Type B pancreatic cell (in vitro differentiated cells): ENCODE measurements around the gene C12orf57. TPM values are rescaled to one million over a fixed set of nuclear protein-coding genes. Genes with fewer than 3 reads are reported as not detected.

Experiments used
- DNase-seq: peaks from one replicate; pipeline ENCODE4 v3.0.0; 2021; ENCODE audit warnings: mixed read lengths; ENCODE audit not compliant: unreplicated experiment; ENCODE audit errors: extremely low spot score
- H3K27ac Mint-ChIP-seq: 2 replicates; pipeline ENCODE4 v1.8.0; 2021; ENCODE audit warnings: mild to moderate bottlenecking, mixed read lengths
- H3K27me3 Mint-ChIP-seq: 2 replicates; pipeline ENCODE4 v1.8.0; 2021; ENCODE audit warnings: mixed read lengths
- H3K36me3 Mint-ChIP-seq: 2 replicates; pipeline ENCODE4 v1.8.0; 2021; ENCODE audit warnings: mixed read lengths
- H3K4me1 Mint-ChIP-seq: one replicate; pipeline ENCODE4 v1.8.0; 2021; ENCODE audit warnings: mixed read lengths; ENCODE audit not compliant: unreplicated experiment
- H3K4me3 Mint-ChIP-seq: 2 replicates; pipeline ENCODE4 v1.8.0; 2021; ENCODE audit warnings: mild to moderate bottlenecking, mixed read lengths
- H3K9me3 Mint-ChIP-seq: 2 replicates; pipeline ENCODE4 v1.8.0; 2021; ENCODE audit warnings: mixed read lengths
- total RNA-seq: library from RNA; stranded (reverse); gene quantifications from 2 replicates; pipeline ENCODE4 v1.2.1, GENCODE V29; 2021; ENCODE audit warnings: low replicate concordance
- TF ChIP-seq, protein P1 (sequence below): fragments of 200-600 bp; sonication (generic); conservative IDR thresholded peaks from 2 replicates; pipeline ENCODE4 v1.5.0; 2021; ENCODE audit warnings: antibody characterized with exemption, mild to moderate bottlenecking

Gene C12orf57
- total RNA-seq, 1 donor from 2014 or later = 220 TPM

DNA sequence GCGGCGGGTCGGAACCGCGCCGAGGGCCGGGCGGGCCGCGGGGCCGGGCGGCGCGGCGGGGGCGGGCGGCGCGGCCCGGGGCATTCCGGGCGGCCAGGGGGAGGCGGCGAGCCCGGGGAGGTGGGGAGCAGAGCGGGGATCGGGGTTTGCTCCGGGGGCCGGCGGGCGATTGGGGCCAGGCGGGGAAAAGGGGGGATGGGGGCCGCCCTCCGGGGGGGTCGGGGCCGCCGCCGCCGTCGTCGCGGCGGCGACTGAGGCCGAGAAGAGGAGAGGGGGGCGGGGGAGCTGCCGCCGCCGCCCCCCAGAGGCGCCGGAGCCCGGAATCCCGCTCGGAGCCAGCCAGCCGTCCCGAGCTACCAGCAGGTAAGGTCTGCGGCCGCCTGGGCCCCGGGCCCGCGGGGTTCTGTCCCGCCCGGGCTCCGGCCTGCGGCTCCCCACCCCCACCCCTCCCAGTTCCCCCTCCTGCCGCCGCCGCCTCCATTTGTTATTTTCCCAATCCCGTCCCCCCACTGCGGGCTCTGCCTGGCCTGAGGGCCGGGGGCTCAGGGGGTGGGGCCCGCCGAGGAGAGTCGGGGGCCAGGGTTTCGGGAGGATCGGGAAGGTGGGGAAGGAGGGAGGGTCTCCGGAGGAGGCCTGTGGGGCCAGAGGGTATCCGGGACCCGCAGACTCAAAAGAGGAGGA lies 15.7 kb upstream of the C12orf57 start:
- TF ChIP-seq, protein P1, sequence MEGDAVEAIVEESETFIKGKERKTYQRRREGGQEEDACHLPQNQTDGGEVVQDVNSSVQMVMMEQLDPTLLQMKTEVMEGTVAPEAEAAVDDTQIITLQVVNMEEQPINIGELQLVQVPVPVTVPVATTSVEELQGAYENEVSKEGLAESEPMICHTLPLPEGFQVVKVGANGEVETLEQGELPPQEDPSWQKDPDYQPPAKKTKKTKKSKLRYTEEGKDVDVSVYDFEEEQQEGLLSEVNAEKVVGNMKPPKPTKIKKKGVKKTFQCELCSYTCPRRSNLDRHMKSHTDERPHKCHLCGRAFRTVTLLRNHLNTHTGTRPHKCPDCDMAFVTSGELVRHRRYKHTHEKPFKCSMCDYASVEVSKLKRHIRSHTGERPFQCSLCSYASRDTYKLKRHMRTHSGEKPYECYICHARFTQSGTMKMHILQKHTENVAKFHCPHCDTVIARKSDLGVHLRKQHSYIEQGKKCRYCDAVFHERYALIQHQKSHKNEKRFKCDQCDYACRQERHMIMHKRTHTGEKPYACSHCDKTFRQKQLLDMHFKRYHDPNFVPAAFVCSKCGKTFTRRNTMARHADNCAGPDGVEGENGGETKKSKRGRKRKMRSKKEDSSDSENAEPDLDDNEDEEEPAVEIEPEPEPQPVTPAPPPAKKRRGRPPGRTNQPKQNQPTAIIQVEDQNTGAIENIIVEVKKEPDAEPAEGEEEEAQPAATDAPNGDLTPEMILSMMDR = no peak
- Mint-ChIP-seq H3K27ac (peak overlapping the region; percentile 91), H3K27me3 (peaks cover 3% of the 10 kb centered on the region), H3K4me1 (peaks cover 54% of the 10 kb centered on the region), H3K36me3 (peaks cover 22% of the 10 kb centered on the region), H3K9me3 (no peaks in the 10 kb centered on the region), H3K4me3 (peak overlapping the region; percentile 95)
- no peak for DNase-seq

- Mint-ChIP-seq H3K4me3 (peak overlapping the region; percentile 95), H3K36me3 (peaks cover 24% of the 10 kb centered on the region), H3K9me3 (no peaks in the 10 kb centered on the region), H3K27me3 (peaks cover 3% of the 10 kb centered on the region), H3K4me1 (peaks cover 55% of the 10 kb centered on the region), H3K27ac (peak overlapping the region; percentile 91)
- TF ChIP-seq, protein P1 = no peak
- no peak for DNase-seq
These were observed 15.0 kb upstream of the C12orf57 start for GRCh38 chr12:6928703-6929407.

DNA sequence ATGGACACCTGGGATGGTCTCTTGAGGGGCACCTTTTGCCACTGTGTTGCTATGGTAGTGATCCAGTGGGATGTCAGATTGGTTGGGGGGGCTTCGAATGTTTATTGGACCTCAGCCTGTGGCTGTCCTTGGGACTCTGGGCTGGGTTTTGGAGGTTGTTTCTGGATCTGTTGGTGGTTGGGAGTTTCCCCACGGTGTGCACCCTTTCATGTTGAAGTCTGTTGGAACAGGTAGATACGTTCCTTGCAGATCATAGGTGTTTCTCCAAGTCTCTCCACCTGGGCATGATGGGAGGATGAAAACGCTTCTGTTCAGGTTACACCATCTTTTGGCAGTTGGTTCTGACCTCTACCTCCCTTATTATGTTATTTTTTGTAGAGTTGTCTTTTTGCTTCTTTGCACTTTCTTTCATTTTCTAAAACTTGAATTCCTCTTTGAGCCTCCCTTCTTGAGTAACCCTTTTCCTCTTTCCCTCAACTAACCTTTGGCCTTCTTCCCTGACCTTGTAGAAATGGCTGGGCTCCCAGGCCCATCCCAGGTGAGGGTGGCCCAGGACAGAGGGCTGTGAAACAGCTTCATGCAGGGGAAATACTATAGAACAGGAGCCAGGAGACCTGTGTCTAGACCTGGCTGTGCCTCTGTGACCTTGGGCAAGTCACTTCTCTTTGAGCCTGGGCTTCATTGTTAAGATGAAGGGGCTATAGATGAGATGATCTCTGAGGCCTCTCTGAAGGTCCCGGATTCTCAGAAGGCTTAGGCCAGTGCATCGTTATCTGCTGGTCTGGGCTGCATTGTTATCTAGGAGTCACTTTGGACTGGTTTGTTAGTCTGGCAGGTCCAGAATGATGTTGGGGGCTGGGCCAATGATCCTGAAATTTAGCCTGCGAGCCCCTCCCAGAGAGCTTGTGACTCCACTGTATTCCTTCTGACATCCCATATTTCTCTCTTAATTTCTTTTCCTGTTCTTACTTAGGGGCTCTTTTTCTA lies 14.1 kb upstream of the C12orf57 start:
- no peaks in the 10 kb centered on the region for H3K9me3 Mint-ChIP-seq
- H3K27me3 Mint-ChIP-seq = no peaks in the 10 kb centered on the region
- H3K4me1 Mint-ChIP-seq = peaks cover 47% of the 10 kb centered on the region
- H3K27ac Mint-ChIP-seq = peak overlapping the region; percentile 91
- DNase-seq = no peak
- peaks cover 32% of the 10 kb centered on the region for H3K36me3 Mint-ChIP-seq
- TF ChIP-seq, protein P1 = no peak
- peak overlapping the region; percentile 95 for H3K4me3 Mint-ChIP-seq

GRCh38 chr12:6932766-6933165 lies 11.1 kb upstream of the C12orf57 start:
- DNase-seq = no peak
- no peaks in the 10 kb centered on the region for H3K9me3 Mint-ChIP-seq
- H3K27ac Mint-ChIP-seq = peak overlapping the region; percentile 6
- TF ChIP-seq, protein P1 = no peak
- peaks cover 32% of the 10 kb centered on the region for H3K4me1 Mint-ChIP-seq
- peaks cover 45% of the 10 kb centered on the region for H3K36me3 Mint-ChIP-seq
- peak overlapping the region; percentile 37 for H3K4me3 Mint-ChIP-seq
- no peaks in the 10 kb centered on the region for H3K27me3 Mint-ChIP-seq

GRCh38 chr12:6934110-6934509 lies 9.7 kb upstream of the C12orf57 start:
- Mint-ChIP-seq H3K27ac (peak overlapping the region; percentile 80), H3K27me3 (no peaks in the 10 kb centered on the region), H3K4me3 (peak overlapping the region; percentile 1), H3K36me3 (peaks cover 50% of the 10 kb centered on the region), H3K4me1 (peaks cover 39% of the 10 kb centered on the region), H3K9me3 (no peaks in the 10 kb centered on the region)
- DNase-seq = no peak
- TF ChIP-seq, protein P1 = no peak
